ENCODE measurements around the gene PLA2G2F. TPM values are rescaled to one million over a fixed set of nuclear protein-coding genes. Genes with fewer than 3 reads are reported as not detected.

The PLA2G2F gene
- total RNA-seq, 2 experiments from 2014 or later = not detected

DNA sequence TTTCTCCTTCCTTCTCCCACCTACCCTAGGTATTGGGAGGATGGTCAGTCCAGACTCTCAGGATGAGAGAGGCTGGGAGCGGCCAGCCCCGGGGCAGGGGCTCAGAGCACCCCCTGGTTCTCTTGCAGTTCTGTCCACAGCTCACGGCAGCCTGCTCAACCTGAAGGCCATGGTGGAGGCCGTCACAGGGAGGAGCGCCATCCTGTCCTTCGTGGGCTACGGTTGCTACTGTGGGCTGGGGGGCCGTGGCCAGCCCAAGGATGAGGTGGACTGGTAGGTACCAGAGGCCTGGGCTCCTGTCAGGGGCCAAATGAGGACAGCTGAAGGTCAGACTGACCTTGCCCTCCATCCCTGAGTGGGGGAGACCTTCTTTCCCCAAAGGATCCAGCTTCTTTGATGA, 4.2 kb downstream of the PLA2G2F start:
- intact Hi-C loops (cut with DNase I, micrococcal nuclease) = no loop called here
- Mint-ChIP-seq H3K4me1 (ENCODE audit: low read depth) (no peaks in the 10 kb centered on the region), H3K4me3 (no peak overlapping the region), H3K27me3 (peaks cover 9% of the 10 kb centered on the region), H3K9me3 (no peaks in the 10 kb centered on the region), H3K36me3 (ENCODE audit: low read depth) (no peaks in the 10 kb centered on the region), H3K27ac (no peak overlapping the region)
- ChIA-PET POLR2A (interaction anchor here (0.8 kb wide), 1 partner anchor 9 kb away, joined by 3 read pairs; no protein-coding TSS in a partner anchor), CTCF (no interaction called here)
- H3K27ac ChIP-seq (ENCODE audit: low read depth in 1 of 2, low read length in 2 of 2) = no peak overlapping the region
- no peak overlapping the region for H3K4me3 ChIP-seq (ENCODE audit: low read length)
- H3K36me3 ChIP-seq (ENCODE audit: insufficient read depth, low read length) = no peaks in the 10 kb centered on the region
- no peaks in the 10 kb centered on the region for H3K4me1 ChIP-seq (ENCODE audit: insufficient read depth, low read length)
- TF ChIP-seq CTCF (IDR thresholded peaks at IDR 0.05) = no peak
- no peaks in the 10 kb centered on the region for H3K9me3 ChIP-seq (ENCODE audit: control insufficient read depth in 1 of 2, insufficient read depth in 1 of 2, low read length in 2 of 2)
- DNase-seq = no peak
- no peak for ATAC-seq (ENCODE audit: poor library complexity)
- H3K27me3 ChIP-seq (ENCODE audit: control insufficient read depth in 1 of 2, insufficient read depth in 2 of 2, low read length in 2 of 2) = no peaks in the 10 kb centered on the region

DNA sequence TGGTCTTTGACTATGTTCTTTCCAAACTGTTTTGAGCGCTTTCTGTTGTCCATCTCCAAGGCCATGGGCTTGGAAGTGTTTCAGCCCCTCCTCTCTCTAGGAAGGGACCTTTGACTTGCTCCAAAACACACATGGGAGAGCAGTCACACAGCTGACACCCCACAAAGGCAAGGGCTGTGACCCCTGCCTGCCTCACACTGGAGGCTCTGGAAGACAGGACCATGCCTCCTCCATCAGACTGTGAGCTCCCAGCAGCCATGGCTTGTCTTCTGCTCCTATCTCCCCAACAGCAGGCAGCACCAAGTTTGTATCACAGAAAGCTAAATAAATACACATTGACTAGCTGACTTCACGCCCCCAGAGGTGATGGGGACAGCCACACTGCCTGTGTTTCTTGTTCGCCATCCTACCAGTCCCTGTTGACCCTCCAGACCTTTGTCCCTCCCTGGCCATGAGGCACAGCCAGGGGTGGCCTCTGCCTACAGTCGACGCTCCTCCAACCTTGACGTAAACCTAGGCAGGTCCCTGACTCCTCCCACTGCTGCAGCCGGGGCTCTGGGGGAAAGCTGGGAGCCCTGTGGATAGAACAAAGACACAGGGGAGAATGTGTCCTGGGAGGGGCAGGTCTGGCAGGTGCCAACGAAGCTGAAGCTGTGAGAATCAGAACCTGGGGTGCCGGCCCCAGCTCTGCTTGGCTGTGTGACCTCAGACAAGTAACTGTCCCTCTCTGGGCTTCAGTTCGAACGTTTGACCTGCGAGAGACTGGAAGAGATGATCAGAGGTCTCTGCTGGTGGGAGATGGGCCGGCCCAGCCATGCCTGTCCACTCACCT, 4.8 kb downstream of the PLA2G2F start:
- H3K27me3 Mint-ChIP-seq = peaks cover 5% of the 10 kb centered on the region
- no peaks in the 10 kb centered on the region for H3K4me1 ChIP-seq (ENCODE audit: insufficient read depth, low read length)
- no peak for TF ChIP-seq CTCF (IDR thresholded peaks at IDR 0.05)
- POLR2A ChIA-PET = interaction anchor here (0.8 kb wide), 1 partner anchor 8 kb away, joined by 3 read pairs; no protein-coding TSS in a partner anchor
- CTCF ChIA-PET = no interaction called here
- no peak for ATAC-seq (ENCODE audit: poor library complexity)
- H3K36me3 ChIP-seq (ENCODE audit: insufficient read depth, low read length) = no peaks in the 10 kb centered on the region
- H3K9me3 ChIP-seq (ENCODE audit: control insufficient read depth in 1 of 2, insufficient read depth in 1 of 2, low read length in 2 of 2) = no peaks in the 10 kb centered on the region
- H3K9me3 Mint-ChIP-seq = no peaks in the 10 kb centered on the region
- no peaks in the 10 kb centered on the region for H3K36me3 Mint-ChIP-seq (ENCODE audit: low read depth)
- intact Hi-C loops (cut with DNase I, micrococcal nuclease) = no loop called here
- no peak overlapping the region for H3K4me3 Mint-ChIP-seq
- no peak for DNase-seq
- H3K27ac ChIP-seq (ENCODE audit: low read depth in 1 of 2, low read length in 2 of 2) = no peak overlapping the region
- H3K27ac Mint-ChIP-seq = no peak overlapping the region
- H3K4me3 ChIP-seq (ENCODE audit: low read length) = no peak overlapping the region
- H3K27me3 ChIP-seq (ENCODE audit: control insufficient read depth in 1 of 2, insufficient read depth in 2 of 2, low read length in 2 of 2) = no peaks in the 10 kb centered on the region
- no peaks in the 10 kb centered on the region for H3K4me1 Mint-ChIP-seq (ENCODE audit: low read depth)

DNA sequence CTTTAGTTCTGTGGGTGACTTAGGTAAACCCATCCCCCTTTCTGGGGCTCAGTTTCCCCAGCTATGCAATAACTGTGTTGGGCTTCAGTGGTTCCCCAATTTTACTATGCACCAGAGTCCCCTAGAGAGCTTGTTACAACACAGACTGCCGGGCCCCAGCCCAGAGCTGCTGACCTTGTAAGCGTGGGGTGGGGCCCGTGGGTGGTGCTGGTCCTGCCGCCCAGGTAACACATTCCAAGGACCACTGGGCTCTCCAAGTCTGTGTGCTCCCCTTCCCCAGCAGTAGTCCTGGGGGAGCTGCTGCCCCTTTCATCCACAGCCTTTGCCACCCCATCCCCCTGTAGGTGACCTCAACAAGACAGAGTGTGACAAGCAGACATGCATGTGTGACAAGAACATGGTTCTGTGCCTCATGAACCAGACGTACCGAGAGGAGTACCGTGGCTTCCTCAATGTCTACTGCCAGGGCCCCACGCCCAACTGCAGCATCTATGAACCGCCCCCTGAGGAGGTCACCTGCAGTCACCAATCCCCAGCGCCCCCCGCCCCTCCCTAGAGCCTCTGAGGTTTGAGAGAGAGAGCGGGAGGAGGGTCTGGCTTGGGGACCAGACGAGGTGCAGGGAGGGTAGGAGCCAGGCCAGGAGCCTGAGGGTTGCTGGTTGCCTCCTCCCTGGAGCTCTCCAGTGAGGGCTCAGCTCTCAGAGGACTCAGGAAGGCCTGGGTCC, 8.9 kb downstream of the PLA2G2F start:
- POLR2A ChIA-PET = no interaction called here

More for the DNA sequence above, 8.9 kb downstream of the PLA2G2F start:
- no peaks in the 10 kb centered on the region for H3K36me3 Mint-ChIP-seq (ENCODE audit: low read depth)
- Histone ChIP-seq H3K27me3 (ENCODE audit: control insufficient read depth in 1 of 2, insufficient read depth in 2 of 2, low read length in 2 of 2) (no peaks in the 10 kb centered on the region), H3K4me1 (ENCODE audit: insufficient read depth, low read length) (peaks cover 11% of the 10 kb centered on the region), H3K27ac (ENCODE audit: low read depth in 1 of 2, low read length in 2 of 2) (no peak overlapping the region), H3K9me3 (ENCODE audit: control insufficient read depth in 1 of 2, insufficient read depth in 1 of 2, low read length in 2 of 2) (no peaks in the 10 kb centered on the region), H3K36me3 (ENCODE audit: insufficient read depth, low read length) (no peaks in the 10 kb centered on the region), H3K4me3 (ENCODE audit: low read length) (no peak overlapping the region)
- DNase-seq = no peak
- no peak for TF ChIP-seq CTCF (IDR thresholded peaks at IDR 0.05)
- intact Hi-C loops (cut with DNase I, micrococcal nuclease) = no loop called here
- H3K9me3 Mint-ChIP-seq = no peaks in the 10 kb centered on the region
- no peak overlapping the region for H3K4me3 Mint-ChIP-seq
- ATAC-seq (ENCODE audit: poor library complexity) = no peak
- no peak overlapping the region for H3K27ac Mint-ChIP-seq
- H3K4me1 Mint-ChIP-seq (ENCODE audit: low read depth) = peaks cover 5% of the 10 kb centered on the region
- CTCF ChIA-PET = no interaction called here
- no peaks in the 10 kb centered on the region for H3K27me3 Mint-ChIP-seq

Measured in CD4-positive, alpha-beta T cell (primary cell).